ENCODE data around the gene LRP8. TPM values are rescaled to one million over a fixed set of nuclear protein-coding genes. Genes with fewer than 3 reads are reported as not detected.

Gene LRP8
- total RNA-seq, 2 donors from 2014 or later: 4.7 to 15.3 TPM

DNA sequence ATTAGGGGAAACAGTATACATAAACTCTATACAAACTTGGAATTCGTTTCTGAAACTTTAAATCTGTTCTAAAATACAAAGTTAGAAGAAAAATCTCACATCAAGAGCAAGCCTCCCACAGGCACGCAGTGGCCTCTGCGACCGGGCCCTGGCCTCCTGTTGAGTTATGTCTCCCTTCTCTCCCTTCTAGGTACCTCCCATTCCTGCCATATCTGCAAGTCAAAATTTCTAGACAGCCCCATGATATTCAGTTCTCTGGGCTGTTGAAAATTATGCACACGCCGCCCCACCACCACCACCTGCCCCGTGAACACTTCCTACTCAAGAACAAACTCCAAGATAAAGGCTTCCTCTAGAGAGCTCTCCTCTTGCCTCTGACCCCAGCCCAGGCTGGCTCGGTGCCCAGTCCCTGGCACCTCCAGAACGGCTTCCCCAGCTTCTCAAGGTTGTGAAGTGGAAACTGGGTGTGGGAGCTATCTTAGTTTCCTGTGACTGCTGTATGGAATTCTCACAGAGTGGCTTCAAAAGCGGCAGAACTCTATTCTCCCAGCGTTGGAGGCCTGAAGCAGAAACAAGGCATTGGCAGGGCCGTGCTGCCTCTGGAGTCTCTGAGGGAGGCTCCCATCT is 37.7 kb upstream of the LRP8 start:
- DNase-seq: no peak

DNA sequence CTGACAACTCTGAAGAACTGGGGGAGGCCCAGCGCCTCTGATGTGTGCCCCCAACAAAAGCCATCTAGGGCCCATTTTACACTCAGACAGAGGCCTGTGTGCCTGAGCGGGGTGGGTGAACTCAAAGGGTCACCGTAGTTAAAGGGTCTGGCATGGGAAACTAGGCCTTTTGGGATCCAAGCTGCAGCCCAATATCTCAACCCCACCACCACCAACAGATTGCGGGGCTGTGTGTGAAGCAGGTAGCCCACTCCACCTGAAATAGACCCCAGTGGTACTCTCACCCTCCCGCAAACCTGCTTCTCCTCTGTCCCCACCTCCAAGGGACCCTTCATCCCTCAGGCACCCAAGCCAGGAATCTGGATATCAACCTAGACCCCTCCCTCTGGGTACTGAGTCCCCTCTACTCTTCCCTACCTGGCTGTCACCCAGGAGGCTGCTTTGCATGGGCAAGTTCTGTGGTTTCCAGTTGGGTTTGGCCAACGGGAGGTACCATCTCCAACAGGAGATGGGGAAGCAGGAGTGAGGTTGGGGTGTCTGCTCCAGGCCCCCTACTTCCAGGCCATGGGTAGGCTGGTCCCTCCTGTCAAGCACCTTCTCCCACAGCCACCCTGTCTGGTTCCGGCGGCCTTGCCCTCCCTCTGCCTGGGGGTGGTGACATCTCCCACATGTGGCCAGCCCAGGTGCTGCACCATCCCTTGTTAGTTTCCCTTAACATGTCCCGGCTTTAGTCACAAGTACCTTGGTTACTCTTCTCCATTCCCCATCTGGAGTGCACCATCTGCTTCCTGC is 35.2 kb upstream of the LRP8 start:
- H3K27ac ChIP-seq: no peak overlapping the region
- peak; percentile 14 for DNase-seq
- TF ChIP-seq, protein P1, sequence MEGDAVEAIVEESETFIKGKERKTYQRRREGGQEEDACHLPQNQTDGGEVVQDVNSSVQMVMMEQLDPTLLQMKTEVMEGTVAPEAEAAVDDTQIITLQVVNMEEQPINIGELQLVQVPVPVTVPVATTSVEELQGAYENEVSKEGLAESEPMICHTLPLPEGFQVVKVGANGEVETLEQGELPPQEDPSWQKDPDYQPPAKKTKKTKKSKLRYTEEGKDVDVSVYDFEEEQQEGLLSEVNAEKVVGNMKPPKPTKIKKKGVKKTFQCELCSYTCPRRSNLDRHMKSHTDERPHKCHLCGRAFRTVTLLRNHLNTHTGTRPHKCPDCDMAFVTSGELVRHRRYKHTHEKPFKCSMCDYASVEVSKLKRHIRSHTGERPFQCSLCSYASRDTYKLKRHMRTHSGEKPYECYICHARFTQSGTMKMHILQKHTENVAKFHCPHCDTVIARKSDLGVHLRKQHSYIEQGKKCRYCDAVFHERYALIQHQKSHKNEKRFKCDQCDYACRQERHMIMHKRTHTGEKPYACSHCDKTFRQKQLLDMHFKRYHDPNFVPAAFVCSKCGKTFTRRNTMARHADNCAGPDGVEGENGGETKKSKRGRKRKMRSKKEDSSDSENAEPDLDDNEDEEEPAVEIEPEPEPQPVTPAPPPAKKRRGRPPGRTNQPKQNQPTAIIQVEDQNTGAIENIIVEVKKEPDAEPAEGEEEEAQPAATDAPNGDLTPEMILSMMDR (IDR thresholded peaks at IDR 0.05): no peak
- no peaks in the 10 kb centered on the region for H3K36me3 ChIP-seq
- no peaks in the 10 kb centered on the region for H3K27me3 ChIP-seq
- intact Hi-C loops (cut with DNase I): no loop called here
- H3K4me3 ChIP-seq: no peak overlapping the region
- H3K9me3 ChIP-seq: no peaks in the 10 kb centered on the region
- H3K9ac ChIP-seq (ENCODE audit: low read depth in 2 of 2, low read length in 2 of 2): no peak overlapping the region
- no peaks in the 10 kb centered on the region for H3K4me1 ChIP-seq

More for the DNA sequence above, 37.7 kb upstream of the LRP8 start:
- Histone ChIP-seq H3K27ac (no peak overlapping the region), H3K4me3 (no peak overlapping the region), H3K27me3 (no peaks in the 10 kb centered on the region), H3K9me3 (no peaks in the 10 kb centered on the region), H3K9ac (ENCODE audit: low read depth in 2 of 2, low read length in 2 of 2) (no peak overlapping the region), H3K36me3 (no peaks in the 10 kb centered on the region), H3K4me1 (no peaks in the 10 kb centered on the region)
- TF ChIP-seq, protein P1 (IDR thresholded peaks at IDR 0.05): no peak
- intact Hi-C loops (cut with DNase I): no loop called here

DNA sequence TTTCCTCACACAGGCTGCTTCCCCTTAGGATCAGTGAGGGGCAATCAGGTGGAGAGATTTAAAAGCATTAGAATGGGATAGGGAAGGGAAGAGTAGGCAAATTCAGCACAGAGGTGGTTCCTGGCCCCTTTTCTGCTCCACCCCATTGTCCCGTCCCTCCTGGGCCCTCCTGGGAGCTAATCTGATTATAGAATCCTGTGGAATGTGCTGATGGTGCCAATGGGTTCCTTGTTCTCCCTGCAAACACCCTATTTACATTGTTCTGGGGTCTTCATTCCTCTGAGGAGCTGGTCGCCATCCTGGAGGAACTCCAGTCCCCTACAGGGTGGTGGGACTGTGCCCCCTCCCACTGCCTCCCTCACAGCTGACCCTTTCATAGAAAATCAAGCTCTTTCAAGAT is 34.4 kb upstream of the LRP8 start:
- DNase-seq: no peak
- H3K27ac ChIP-seq: no peak overlapping the region
- H3K4me1 ChIP-seq: no peaks in the 10 kb centered on the region
- TF ChIP-seq, protein P1 (IDR thresholded peaks at IDR 0.05): no peak
- intact Hi-C loops (cut with DNase I): no loop called here
- no peaks in the 10 kb centered on the region for H3K27me3 ChIP-seq
- peaks cover 4% of the 10 kb centered on the region for H3K9me3 ChIP-seq
- no peak overlapping the region for H3K4me3 ChIP-seq
- H3K36me3 ChIP-seq: no peaks in the 10 kb centered on the region
- H3K9ac ChIP-seq (ENCODE audit: low read depth in 2 of 2, low read length in 2 of 2): no peak overlapping the region

DNA sequence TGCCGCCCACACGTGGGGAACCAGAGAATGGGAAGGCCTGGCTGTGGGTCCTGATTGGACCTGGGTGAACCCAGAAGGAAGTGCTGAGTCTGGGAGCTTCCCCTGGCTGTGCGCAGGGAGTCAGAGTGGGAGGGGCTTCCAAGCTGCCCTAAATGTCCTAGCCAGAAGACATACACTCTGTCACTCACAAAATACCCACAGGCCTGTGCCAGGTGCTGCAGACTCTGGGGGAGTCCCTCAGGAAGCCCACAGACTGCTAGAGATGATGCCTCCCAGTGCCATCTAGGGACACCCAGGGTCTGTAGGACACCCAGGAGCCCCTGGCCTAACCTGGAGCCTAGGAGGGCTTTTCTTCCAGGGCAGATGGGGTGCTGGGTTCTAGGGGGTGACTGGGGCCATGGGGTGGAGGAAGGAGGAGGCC is 33.7 kb upstream of the LRP8 start:
- H3K36me3 ChIP-seq: no peaks in the 10 kb centered on the region
- no peaks in the 10 kb centered on the region for H3K4me1 ChIP-seq
- no peak for DNase-seq
- H3K9me3 ChIP-seq: peaks cover 4% of the 10 kb centered on the region
- no peak overlapping the region for H3K9ac ChIP-seq (ENCODE audit: low read depth in 2 of 2, low read length in 2 of 2)
- H3K4me3 ChIP-seq: no peak overlapping the region
- TF ChIP-seq, protein P1 (IDR thresholded peaks at IDR 0.05): no peak
- H3K27me3 ChIP-seq: no peaks in the 10 kb centered on the region
- H3K27ac ChIP-seq: no peak overlapping the region
- intact Hi-C loops (cut with DNase I): no loop called here

DNA sequence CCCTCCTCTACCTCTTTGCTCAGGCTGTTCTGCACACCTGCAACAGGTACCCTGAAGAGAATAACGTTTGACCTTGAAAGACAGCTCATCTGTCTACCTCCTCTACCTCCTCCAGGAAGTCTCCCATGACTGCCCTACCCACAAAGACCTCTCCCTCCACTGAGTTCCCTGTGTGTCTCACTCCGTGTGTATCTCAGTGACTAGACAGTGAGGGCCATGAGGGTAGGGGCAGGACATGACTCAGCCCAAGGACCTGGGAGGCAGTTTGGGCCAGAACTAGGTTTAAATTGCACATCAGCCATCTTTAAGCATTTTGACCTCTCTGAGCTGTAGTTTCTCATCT is 32.0 kb upstream of the LRP8 start:
- TF ChIP-seq, protein P1 (IDR thresholded peaks at IDR 0.05): no peak
- no peak overlapping the region for H3K27ac ChIP-seq
- peaks cover 4% of the 10 kb centered on the region for H3K9me3 ChIP-seq
- H3K4me1 ChIP-seq: no peaks in the 10 kb centered on the region
- no peak overlapping the region for H3K9ac ChIP-seq (ENCODE audit: low read depth in 2 of 2, low read length in 2 of 2)
- no peak for DNase-seq
- H3K27me3 ChIP-seq: no peaks in the 10 kb centered on the region
- no peak overlapping the region for H3K4me3 ChIP-seq
- intact Hi-C loops (cut with DNase I): no loop called here
- no peaks in the 10 kb centered on the region for H3K36me3 ChIP-seq
